Activated naive CD8-positive, alpha-beta T cell treated with anti-CD3 and anti-CD28 coated beads for 36 hours (primary cell): ENCODE results near the gene INTS14. TPM values are rescaled to one million over a fixed set of nuclear protein-coding genes. Genes with fewer than 3 reads are reported as not detected.
"Not testable (repeated sequence)": the region's sequence is repeated elsewhere in the genome, so short reads cannot be mapped to it uniquely, and the experiment has no call there.

ENCODE experiments used
- DNase-seq: peaks from one replicate; pipeline ENCODE4 v3.0.0; 2021
- H3K27ac Mint-ChIP-seq: one replicate; pipeline ENCODE4 v1.8.0; 2022; ENCODE audit warnings: mild to moderate bottlenecking, moderate library complexity, mixed read lengths
- H3K27me3 Mint-ChIP-seq: one replicate; pipeline ENCODE4 v1.8.0; 2022; ENCODE audit warnings: mild to moderate bottlenecking, mixed read lengths
- H3K36me3 Mint-ChIP-seq: one replicate; pipeline ENCODE4 v1.8.0; 2021; ENCODE audit warnings: mild to moderate bottlenecking, mixed read lengths
- H3K4me1 Mint-ChIP-seq: one replicate; pipeline ENCODE4 v1.8.0; 2021; ENCODE audit warnings: mixed read lengths
- H3K4me3 Mint-ChIP-seq: one replicate; pipeline ENCODE4 v1.8.0; 2022; ENCODE audit warnings: mild to moderate bottlenecking, moderate library complexity, mixed read lengths
- H3K9me3 Mint-ChIP-seq: one replicate; pipeline ENCODE4 v1.8.0; 2022; ENCODE audit warnings: mixed read lengths
- total RNA-seq, 2 experiments: library from RNA; stranded (reverse); gene quantifications; one replicate each; pipeline ENCODE4 v1.2.3, GENCODE V29; 2021

Gene INTS14
- total RNA-seq, 2 experiments from 2014 or later = 62.1 to 66.9 TPM

DNA sequence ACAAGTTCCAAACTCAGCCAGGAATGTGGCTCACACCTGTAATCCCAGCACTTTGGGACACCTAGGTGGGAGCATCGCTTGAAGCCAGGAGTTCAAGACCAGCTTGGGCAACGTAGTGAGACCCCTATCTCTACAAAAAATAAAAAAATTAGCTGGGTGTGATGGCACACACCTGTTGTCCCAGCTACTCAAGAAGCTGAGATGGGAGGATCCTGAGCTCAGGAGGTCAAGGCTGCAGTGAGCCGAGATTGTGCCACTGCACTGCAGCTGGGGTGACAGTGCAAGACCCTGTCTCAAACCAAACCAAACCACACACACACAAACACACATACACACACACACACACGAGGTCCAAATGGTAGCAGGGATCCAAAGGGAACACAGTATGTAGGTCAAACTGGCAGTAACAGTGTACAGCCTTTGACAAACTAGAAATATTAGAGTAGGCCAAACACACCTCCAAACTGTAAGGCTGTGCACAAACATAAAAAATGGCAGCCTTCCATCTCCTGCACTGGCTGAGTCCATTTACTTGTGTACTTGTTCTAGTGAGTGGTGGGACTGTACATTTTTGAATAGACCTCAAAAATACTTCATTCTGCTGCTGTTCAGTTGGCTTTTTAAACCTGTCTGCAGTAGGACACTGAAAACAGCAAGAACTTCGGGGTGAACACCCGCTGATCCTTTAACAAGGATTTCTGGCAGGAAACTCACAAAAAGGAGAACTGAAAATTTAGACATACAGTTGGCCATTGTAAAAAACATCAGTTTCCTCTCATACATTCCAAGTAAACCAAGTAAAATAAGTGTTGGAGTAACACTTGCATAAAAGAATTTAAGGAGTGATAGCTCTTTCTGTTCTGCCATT lies 33.6 kb downstream of the INTS14 start:
- H3K36me3 Mint-ChIP-seq = peaks cover 23% of the 10 kb centered on the region

DNA sequence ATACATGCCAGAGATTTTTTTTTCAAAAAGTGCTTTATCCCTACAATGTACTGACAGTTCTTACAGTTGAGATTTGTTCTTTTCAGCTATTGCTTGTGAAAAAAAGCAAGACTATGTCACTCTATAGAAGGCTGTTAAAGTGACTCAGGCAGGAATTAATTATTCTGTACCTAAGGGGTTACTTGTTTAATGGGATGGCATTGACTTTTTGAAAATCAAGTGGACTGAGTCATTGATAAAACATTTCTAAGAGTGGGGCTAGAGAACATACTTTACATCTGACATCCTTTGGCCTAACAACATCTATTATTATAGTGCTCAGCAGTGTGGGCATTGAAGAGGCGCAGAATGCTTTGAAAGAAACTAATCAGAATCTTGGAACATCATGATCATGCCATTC lies 34.3 kb downstream of the INTS14 start:
- no peaks in the 10 kb centered on the region for H3K27me3 Mint-ChIP-seq
- H3K4me1 Mint-ChIP-seq = peaks cover 3% of the 10 kb centered on the region
- H3K36me3 Mint-ChIP-seq = peaks cover 16% of the 10 kb centered on the region
- H3K4me3 Mint-ChIP-seq = no peak overlapping the region
- no peak for DNase-seq
- H3K9me3 Mint-ChIP-seq = no peaks in the 10 kb centered on the region
- H3K27ac Mint-ChIP-seq = peak overlapping the region; percentile 10

More for the DNA sequence above, 33.6 kb downstream of the INTS14 start:
- no peaks in the 10 kb centered on the region for H3K27me3 Mint-ChIP-seq
- peaks cover 3% of the 10 kb centered on the region for H3K4me1 Mint-ChIP-seq
- no peak overlapping the region for H3K27ac Mint-ChIP-seq
- no peaks in the 10 kb centered on the region for H3K9me3 Mint-ChIP-seq
- no peak for DNase-seq
- no peak overlapping the region for H3K4me3 Mint-ChIP-seq

DNA sequence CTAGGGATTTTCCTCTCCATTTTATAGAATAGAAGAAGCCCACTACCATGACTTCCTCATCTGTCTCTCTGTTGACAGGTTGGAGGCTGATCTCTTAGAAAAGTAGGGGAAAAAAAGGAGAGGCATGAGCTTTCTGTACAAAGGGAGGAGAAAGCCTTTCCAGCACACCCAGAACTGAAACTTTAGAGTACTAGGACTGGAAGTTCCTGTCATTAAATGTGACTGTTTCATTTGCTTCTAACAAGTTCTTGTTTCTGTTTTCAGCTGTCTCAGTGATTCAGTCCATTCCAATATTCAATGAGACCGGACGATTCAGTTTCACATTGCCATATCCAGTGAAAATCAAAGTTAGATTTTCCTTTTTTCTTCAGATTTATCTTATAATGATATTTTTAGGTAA lies 39.0 kb downstream of the INTS14 start:
- H3K4me3 Mint-ChIP-seq = no peak overlapping the region
- H3K9me3 Mint-ChIP-seq = no peaks in the 10 kb centered on the region
- DNase-seq = no peak
- no peak overlapping the region for H3K27ac Mint-ChIP-seq
- peaks cover 15% of the 10 kb centered on the region for H3K36me3 Mint-ChIP-seq
- no peaks in the 10 kb centered on the region for H3K27me3 Mint-ChIP-seq
- H3K4me1 Mint-ChIP-seq = peaks cover 2% of the 10 kb centered on the region

DNA sequence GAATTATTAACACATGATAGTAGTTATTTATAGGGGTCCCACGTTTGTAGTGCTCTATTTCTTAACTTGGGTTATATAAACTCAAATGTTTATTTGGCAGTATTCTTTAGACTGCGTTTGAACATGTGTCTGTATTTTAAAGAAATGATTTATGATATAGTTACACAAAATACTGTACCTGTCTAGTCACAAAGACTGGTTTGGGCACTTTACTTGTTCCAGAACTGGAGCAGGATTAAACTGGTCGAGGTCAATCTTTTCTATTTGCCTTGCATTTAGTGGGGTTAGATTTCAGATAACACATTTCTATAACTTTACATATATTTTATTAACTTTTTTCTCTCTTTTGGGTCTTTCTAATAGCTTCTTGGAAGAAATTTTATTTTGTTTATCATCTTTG lies 41.2 kb downstream of the INTS14 start:
- Mint-ChIP-seq H3K4me1 (peaks cover 2% of the 10 kb centered on the region), H3K27ac (no peak overlapping the region), H3K27me3 (no peaks in the 10 kb centered on the region), H3K4me3 (no peak overlapping the region), H3K9me3 (no peaks in the 10 kb centered on the region), H3K36me3 (peaks cover 27% of the 10 kb centered on the region)
- DNase-seq = no peak

DNA sequence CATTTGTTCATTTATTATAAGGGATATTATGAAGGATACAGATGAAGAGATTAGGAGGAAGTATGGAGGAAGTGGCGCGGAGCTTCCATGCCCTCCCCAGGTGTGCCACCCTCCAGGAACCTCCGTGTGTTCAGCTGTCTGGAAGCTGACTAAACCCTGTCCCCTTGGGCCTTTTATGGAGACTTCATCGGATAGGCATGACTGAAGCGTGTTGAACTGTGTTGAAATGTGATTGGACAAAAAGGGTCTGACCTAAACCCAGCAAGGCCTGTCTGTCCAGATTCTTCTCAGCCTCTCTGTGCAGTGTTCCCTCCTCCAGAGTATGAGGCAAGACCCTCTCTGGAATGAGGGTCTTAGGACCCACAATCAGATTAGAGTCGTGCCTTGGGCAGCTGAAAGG lies 49.0 kb downstream of the INTS14 start:
- Mint-ChIP-seq H3K4me1 (no peaks in the 10 kb centered on the region), H3K4me3 (no peak overlapping the region), H3K9me3 (no peaks in the 10 kb centered on the region), H3K27me3 (no peaks in the 10 kb centered on the region), H3K36me3 (peaks cover 49% of the 10 kb centered on the region), H3K27ac (no peak overlapping the region)
- DNase-seq = no peak

DNA sequence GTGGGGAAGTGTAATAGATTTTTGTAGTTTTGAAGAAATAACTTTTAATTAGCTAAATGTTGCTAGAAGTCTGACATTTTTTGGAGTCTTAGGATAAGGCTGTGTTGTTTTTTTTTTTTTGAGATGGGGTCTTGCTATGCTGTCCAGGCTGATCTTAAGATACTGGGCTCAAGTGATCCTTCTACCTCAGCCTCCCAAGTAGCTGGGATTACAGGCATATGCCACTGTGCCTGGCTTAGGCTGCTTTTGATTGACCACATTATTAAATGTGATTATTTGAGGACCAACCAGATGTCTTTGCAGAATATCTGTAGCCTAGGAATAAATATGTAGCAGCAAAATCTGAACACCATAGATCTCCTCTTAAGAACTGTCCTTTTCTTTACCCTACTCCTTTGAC lies 51.0 kb downstream of the INTS14 start:
- Mint-ChIP-seq H3K36me3 (peaks cover 33% of the 10 kb centered on the region), H3K4me1 (no peaks in the 10 kb centered on the region), H3K4me3 (no peak overlapping the region), H3K9me3 (no peaks in the 10 kb centered on the region), H3K27me3 (no peaks in the 10 kb centered on the region), H3K27ac (no peak overlapping the region)
- DNase-seq = no peak

DNA sequence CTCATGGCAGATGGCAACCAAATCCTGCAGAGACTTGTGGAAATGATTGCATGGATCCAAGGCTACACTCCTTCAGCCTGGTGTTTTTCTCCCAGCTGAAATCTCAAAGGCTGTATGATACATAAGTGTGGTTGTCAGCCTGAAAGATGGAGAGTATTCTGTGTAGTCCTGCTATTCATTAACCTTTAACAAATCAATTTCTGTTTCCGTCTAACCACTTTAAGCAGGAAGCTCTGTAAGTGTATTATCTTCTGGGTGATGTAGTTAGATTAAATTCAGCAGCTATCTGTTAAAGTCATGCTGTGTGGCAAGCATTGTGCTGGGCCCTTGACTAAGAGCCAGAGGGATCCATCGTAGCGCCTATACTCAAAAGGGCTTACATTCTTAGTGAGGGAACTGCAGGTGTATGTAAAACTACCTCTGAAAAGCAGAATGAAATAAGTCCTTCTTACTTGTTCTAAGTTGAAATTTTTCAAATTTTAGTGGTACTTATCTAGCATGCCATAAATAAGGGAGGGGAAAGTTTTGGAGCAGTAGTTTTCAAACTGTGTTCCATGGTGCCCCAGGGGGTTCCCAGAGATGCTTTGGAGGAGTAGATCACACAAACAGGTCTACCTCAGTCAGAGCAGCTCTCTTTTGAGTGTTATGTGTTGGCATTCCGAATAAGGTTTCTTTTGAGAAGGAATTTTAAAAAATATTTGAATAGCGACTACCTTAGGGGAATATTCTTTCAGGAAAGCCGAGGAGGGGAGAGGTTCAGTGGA lies 51.8 kb downstream of the INTS14 start:
- no peaks in the 10 kb centered on the region for H3K9me3 Mint-ChIP-seq
- H3K27me3 Mint-ChIP-seq = no peaks in the 10 kb centered on the region
- H3K36me3 Mint-ChIP-seq = peaks cover 26% of the 10 kb centered on the region
- no peaks in the 10 kb centered on the region for H3K4me1 Mint-ChIP-seq
- DNase-seq = no peak
- H3K4me3 Mint-ChIP-seq = no peak overlapping the region
- H3K27ac Mint-ChIP-seq = no peak overlapping the region

DNA sequence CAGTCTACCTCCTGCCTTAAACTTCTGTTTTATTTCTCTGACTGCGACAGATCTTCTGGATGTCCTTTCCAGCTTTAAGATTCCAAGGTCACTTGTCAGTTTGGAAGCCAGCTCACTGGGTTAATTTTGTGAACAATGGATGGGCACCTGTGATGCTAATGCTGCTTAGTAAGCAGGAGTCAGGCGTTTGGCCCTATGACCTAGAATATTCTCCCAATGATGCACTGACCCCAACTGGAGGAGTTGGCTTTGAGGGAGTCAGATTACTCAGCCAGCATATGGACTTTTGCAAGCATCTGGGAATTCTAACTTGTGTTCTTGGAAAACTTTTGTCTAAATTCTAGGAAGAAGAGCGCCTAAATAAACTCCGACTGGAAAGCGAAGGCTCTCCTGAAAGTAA lies 52.6 kb downstream of the INTS14 start:
- Mint-ChIP-seq H3K9me3 (no peaks in the 10 kb centered on the region), H3K4me3 (no peak overlapping the region), H3K27me3 (no peaks in the 10 kb centered on the region), H3K27ac (no peak overlapping the region), H3K4me1 (no peaks in the 10 kb centered on the region), H3K36me3 (peaks cover 24% of the 10 kb centered on the region)
- DNase-seq = no peak

DNA sequence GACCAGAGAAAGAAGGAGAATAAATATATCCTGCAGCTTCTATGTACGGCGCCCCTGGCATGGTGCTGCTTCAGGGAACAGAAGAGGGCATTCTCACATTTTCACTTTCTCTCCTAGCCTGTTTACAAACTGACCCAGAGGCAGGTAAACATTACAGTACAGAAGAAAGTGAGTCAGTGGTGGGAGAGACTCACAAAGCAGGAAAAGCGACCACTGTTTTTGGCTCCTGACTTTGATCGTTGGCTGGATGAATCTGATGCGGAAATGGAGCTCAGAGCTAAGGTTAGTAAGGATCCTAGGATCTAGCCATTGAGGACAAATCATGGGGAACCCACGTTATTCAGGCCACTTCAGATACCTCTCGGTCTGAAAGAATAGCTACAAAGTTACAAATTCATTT lies 54.3 kb downstream of the INTS14 start:
- no peak for DNase-seq
- H3K4me3 Mint-ChIP-seq = no peak overlapping the region
- no peaks in the 10 kb centered on the region for H3K4me1 Mint-ChIP-seq
- H3K27ac Mint-ChIP-seq = no peak overlapping the region
- peaks cover 26% of the 10 kb centered on the region for H3K36me3 Mint-ChIP-seq
- H3K27me3 Mint-ChIP-seq = no peaks in the 10 kb centered on the region
- no peaks in the 10 kb centered on the region for H3K9me3 Mint-ChIP-seq

DNA sequence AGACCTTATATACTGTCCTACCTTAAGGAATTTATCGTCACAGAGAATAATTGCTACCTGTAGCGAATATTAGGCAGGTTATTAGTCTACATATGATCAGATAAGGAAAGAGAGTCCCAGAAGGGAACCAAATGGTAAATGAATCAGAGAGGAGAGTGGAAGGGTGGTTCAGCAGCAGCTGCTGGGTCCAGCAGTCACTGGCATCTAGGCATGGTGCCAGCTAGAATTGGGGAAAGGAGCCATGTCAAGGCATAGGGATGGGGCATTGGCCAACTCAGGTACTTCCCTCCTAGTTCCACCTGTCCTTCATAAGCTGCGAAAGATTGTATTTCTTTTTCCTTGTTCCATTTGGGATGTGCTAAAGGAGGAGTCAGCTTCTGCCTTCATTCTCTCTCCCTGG lies 57.2 kb downstream of the INTS14 start:
- Mint-ChIP-seq H3K9me3 (peaks cover 2% of the 10 kb centered on the region), H3K36me3 (peaks cover 17% of the 10 kb centered on the region), H3K4me3 (no peak overlapping the region), H3K4me1 (peaks cover 11% of the 10 kb centered on the region), H3K27ac (no peak overlapping the region), H3K27me3 (no peaks in the 10 kb centered on the region)
- no peak for DNase-seq

DNA sequence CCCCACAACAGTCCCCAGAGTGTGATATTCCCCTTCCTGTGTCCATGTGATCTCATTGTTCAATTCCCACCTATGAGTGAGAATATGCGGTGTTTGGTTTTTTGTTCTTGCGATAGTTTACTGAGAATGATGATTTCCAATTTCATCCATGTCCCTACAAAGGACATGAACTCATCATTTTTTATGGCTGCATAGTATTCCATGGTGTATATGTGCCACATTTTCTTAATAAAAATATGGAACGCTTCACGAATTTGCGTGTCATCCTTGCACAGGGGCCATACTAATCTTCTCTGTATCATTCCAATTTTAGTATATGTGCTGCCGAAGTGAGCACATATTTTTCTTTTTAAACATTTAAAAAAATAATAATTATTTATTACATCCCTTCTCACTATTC lies 58.1 kb downstream of the INTS14 start:
- not testable (repeated sequence) for H3K4me3 Mint-ChIP-seq, H3K9me3 Mint-ChIP-seq, DNase-seq, H3K27ac Mint-ChIP-seq, H3K27me3 Mint-ChIP-seq
- H3K4me1 Mint-ChIP-seq = peaks cover 11% of the 10 kb centered on the region
- H3K36me3 Mint-ChIP-seq = peaks cover 13% of the 10 kb centered on the region

DNA sequence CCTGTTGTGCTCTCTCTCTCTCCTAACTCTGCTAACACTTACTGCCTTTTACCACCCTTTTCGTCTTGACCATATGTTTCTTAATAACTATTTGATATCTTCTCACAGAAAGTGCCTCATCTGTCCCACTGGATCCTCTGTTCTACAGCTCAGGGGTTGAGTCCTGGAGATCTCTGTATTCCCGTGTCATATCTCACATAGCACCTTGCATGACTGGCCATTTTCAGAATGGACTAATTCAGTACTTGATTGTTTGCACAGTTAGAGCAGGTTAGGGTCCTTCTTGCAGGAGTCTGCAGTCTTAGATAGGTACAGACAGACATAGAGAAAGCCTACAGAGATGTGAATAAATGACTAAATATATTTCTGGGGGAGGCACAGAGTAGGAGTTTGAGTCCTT lies 59.7 kb downstream of the INTS14 start:
- Mint-ChIP-seq H3K36me3 (peaks cover 13% of the 10 kb centered on the region), H3K4me3 (no peak overlapping the region), H3K27ac (no peak overlapping the region), H3K9me3 (peaks cover 2% of the 10 kb centered on the region), H3K27me3 (no peaks in the 10 kb centered on the region), H3K4me1 (peaks cover 15% of the 10 kb centered on the region)
- DNase-seq = no peak

DNA sequence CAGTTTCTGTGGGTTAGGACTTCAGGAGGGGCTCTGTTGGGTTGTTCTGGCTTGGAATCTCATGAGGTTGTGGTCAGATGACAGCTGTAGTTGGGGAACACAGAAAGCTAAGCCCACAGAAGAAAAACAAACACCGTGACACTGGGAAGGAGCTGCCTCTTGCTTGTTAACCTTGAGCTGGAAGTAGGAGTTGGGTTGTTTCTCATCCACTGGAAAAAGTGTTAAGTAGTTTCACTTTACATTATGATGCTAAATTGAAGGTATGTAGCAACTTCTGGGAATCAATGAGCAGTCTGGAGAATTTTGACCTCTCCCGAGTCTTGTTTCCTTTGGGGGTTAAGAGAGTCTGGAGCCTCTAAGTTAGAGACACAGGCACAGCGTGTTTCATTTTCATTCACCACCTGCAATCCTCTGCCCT lies 60.2 kb downstream of the INTS14 start:
- Mint-ChIP-seq H3K27me3 (no peaks in the 10 kb centered on the region), H3K27ac (peak overlapping the region; percentile 26), H3K4me1 (peaks cover 15% of the 10 kb centered on the region), H3K4me3 (no peak overlapping the region), H3K9me3 (peaks cover 2% of the 10 kb centered on the region), H3K36me3 (peaks cover 13% of the 10 kb centered on the region)
- DNase-seq = no peak

DNA sequence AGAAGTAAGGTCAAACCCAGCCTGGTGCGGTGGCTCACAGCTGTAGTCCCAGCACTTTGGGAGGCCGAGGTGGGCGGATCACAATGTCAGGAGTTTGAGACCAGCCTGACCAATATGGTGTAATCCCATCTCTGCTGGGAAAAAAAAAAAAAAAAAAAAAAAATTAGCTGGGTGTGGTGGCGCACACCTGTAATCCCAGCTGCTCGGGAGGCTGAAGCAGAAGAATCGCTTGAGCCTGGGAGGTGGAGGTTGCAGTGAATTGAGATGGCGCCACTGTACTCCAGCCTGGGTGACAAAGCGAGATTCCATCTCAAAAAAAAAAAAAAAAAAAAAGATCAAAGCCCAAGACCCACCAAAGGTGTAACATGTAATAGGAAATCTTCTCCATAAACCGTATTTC lies 61.6 kb downstream of the INTS14 start:
- not testable (repeated sequence) for H3K27ac Mint-ChIP-seq, H3K4me3 Mint-ChIP-seq, H3K9me3 Mint-ChIP-seq, DNase-seq, H3K27me3 Mint-ChIP-seq
- Mint-ChIP-seq H3K36me3 (peaks cover 13% of the 10 kb centered on the region), H3K4me1 (peaks cover 15% of the 10 kb centered on the region)

DNA sequence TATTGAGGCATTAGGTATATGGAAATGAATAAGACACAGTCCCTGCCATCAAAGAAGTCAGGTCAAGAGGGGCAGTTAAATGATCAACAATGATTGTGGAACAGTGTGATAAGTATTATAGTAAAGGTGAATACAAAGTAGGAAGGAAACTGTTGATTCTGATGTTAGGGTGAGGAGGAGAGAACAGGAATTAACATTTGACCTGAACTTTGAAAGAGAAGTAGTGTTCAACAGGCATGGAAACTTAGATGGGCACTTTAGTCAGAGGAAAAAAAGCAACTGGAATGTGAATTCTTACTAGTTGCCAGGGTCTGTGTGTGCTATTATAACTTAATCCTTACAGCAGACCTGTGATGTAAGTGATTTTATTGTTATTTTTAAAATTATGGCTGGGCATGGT lies 63.1 kb downstream of the INTS14 start:
- H3K27ac Mint-ChIP-seq = no peak overlapping the region
- peaks cover 2% of the 10 kb centered on the region for H3K9me3 Mint-ChIP-seq
- peaks cover 15% of the 10 kb centered on the region for H3K4me1 Mint-ChIP-seq
- H3K36me3 Mint-ChIP-seq = peaks cover 9% of the 10 kb centered on the region
- no peak for DNase-seq
- no peaks in the 10 kb centered on the region for H3K27me3 Mint-ChIP-seq
- H3K4me3 Mint-ChIP-seq = no peak overlapping the region
